GM12801 (cell line): ENCODE data around the gene NEURL1B.

Source experiments
- TF ChIP-seq, protein P1 (sequence below): IDR thresholded peaks from one replicate; pipeline ENCODE4 v1.5.1; 2011; ENCODE audit warnings: control low read depth; ENCODE audit not compliant: insufficient read length; ENCODE audit errors: extremely low read depth

Gene NEURL1B

DNA sequence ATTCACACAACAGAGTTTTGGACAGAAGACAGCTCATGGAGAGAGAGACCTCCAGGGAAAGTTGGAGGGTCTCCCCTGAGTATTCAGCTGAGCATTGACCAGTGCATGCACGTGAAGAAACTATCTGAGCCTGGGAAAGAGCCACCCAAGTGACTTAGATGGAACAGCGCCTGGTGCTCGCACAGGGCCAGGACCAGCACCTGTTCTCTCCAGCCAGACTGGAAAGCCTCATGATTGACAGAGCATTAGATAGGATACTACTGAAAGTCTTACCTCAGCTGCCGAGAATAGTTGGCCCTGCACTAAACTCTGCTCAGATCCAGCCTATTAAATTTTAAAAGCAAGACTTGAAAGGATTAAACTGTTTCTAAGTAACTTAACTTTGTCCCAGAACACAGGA lies 28.3 kb upstream of the NEURL1B start:
- TF ChIP-seq, protein P1, sequence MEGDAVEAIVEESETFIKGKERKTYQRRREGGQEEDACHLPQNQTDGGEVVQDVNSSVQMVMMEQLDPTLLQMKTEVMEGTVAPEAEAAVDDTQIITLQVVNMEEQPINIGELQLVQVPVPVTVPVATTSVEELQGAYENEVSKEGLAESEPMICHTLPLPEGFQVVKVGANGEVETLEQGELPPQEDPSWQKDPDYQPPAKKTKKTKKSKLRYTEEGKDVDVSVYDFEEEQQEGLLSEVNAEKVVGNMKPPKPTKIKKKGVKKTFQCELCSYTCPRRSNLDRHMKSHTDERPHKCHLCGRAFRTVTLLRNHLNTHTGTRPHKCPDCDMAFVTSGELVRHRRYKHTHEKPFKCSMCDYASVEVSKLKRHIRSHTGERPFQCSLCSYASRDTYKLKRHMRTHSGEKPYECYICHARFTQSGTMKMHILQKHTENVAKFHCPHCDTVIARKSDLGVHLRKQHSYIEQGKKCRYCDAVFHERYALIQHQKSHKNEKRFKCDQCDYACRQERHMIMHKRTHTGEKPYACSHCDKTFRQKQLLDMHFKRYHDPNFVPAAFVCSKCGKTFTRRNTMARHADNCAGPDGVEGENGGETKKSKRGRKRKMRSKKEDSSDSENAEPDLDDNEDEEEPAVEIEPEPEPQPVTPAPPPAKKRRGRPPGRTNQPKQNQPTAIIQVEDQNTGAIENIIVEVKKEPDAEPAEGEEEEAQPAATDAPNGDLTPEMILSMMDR, result no peak

DNA sequence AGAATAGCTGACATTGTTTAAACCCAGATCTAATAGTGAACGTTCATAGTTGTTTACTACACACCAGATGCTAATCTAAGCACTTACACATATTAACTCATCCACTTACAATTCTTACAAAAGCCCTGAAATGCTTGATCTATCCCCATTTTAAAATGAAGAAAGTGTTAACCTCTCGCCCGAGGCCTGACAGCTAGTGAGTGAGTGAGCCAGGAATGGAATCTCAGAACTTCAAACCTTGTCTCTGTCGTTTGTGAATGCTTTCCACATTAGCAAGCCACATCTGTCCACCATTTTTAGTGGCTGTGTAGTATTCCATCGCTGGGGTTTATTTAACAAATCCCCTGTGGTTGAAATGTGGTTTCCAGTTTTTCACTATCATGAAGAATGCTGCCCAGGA lies 24.9 kb upstream of the NEURL1B start:
- TF ChIP-seq, protein P1, result no peak

DNA sequence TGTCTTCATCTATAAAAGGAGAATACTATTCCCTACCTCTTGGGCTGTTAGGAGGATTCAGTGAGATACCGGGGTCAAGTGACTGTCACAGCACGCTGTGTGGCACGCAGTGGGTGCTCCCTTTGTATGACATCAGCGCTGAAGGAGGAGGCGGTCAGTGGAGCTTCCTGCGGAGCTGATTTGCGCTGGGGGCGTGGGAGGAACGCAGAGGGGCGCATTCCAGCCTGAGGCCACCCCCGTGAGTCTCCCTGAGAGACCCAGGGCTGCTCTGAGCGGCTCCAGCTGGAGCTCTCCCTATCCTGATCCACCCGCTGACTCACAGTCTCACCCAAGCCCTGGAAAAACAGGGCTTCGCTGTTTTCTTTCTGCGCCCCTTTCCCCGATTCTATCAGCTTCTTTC lies 24.3 kb upstream of the NEURL1B start:
- TF ChIP-seq, protein P1, result no peak

DNA sequence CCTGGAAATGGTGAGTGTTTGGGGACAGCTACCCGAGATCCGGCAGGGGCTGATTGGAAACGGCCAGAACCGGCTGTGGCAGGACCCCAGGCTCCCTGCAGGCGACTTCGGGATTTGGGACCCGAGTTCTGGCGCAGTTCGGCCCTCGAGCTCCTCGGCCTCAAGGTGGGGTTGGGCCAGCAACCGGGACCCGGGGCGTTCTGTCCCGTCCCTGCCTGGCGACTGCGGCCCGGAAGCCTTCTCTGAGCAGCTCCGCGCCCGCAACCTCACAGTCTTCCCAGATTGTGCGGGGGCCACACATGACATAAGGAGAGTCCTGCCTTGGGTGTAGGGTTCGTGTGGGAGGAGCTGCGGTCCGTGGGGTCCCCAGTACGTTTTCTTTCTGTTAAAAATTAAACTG lies 23.2 kb upstream of the NEURL1B start:
- TF ChIP-seq, protein P1, result no peak

DNA sequence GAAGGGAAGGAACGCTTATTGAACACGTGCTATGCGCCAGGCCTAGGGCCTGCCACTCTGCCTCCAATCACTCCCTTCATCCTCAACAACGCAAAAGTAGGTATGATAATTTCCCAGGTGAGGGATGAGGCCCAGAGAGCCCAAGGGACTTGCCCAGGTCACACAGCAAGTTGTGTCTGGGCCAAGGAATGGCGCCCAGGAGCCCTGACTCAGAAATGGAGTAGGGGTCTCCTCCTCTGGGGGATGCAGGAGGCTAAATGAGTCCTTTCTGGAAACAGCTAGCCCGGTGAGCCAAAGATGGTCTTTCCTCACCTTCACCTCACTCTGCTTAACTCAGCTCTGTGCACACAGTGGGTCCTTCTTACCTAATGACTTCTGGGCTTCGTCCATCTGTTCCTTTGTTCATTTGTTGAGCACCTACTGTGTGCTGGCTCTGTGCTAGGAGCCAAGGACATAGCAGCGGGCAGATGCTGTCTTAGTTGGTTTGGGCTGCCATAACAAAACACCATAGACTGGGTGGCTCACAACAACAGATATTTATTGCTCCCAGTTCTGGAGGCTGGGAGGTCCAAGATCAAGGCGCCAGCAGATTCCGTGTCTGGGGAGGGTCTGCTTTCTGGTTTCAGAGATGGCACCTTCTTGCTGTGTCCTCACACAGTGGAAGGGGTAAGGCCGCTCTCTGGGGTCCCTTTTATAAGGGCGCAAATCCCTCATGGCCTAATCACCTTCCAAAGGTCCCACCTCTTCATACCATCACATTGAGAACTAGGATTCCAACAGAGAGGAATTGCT lies 22.3 kb upstream of the NEURL1B start:
- TF ChIP-seq, protein P1, result no peak

DNA sequence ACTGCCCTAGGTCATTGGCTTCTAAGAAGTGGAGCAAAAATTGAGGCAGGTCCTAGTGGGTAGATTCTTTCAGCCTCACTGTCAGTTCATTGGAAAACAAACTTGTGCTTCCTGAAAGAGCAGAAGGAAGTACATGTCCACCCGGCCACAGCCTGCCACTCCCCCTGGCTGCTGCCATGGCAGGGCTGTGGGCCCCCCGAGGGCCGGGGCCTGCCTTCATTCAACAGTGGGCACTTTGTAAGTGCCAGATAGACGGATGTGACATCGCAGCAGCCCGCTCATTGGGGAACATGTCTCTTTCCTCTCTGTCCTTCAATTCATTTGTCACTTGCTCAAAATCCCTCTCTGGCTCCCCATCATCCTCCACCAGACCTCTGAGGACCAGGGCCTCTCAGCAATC lies 20.6 kb upstream of the NEURL1B start:
- TF ChIP-seq, protein P1, result no peak

DNA sequence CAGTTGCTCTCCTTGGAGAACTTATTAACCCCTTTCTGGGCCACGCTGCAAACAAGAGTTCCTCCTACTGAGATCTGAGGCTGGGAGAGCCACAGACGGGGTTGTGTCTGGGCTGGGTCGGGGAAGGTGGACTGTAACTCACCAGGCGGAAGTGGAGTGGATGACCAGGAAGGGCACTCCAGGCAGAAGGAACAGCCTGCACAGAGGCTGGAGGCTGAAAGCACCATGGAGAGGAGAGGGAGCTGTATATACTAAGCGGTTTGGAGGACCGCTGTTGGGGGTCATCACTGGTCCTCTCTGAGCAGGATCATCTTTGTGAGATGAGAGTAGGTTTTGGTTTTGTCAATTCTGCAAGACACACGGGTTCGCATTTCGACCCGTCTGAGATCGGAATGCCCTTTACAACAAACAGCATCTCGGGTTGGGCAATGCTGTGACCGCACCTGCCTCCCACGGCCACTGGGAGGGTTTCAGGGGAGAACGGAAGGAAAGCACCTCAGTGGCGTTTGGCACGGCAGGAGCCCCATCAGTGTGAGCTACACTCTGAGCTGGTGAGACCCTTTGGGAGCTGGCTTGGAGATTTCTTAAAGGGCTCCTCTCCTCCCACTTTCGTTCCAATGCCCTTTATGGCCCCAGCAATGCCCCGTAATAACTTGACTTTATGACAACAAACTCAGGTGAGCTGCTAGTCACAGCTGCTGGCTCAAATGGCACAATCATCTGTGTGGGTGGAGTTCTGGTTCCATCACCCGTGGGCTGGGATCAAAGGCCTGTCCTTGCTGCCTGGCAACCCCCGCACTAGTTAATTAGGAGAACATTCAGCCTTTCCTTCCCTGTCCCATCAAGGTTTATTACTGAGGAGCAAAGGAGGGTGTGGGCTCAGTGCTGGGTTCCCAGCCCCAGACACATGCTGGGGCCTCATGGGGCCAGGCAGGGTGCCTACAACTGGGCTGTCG lies 18.7 kb upstream of the NEURL1B start:
- TF ChIP-seq, protein P1, result no peak
